GM12878 (cell line): ENCODE results near the gene HYCC2. TPM values are rescaled to one million over a fixed set of nuclear protein-coding genes. Genes with fewer than 3 reads are reported as not detected.

Experiments
- EGR1 ChIP-seq, 2 experiments: IDR thresholded peaks; 1 replicate in 1 of 2; 2 replicates in 1 of 2; pipeline ENCODE4 v1.6.1; 2011 to 2012; ENCODE audit warnings: low read depth in 2 of 2, low read length in 2 of 2, borderline replicate concordance in 1 of 2, mild to moderate bottlenecking in 1 of 2, moderate library complexity in 1 of 2
- HDGF ChIP-seq: fragments of 450-650 bp; IDR thresholded peaks from 2 replicates; pipeline ENCODE4 v1.6.1; 2016; ENCODE audit warnings: antibody characterized with exemption
- JUND ChIP-seq: IDR thresholded peaks from 2 replicates; pipeline ENCODE4 v1.6.1; 2012; ENCODE audit warnings: low read depth, mild to moderate bottlenecking, low read length, improper control_type of control experiment, moderate library complexity
- MXI1 ChIP-seq: fragments of 150-350 bp; IDR thresholded peaks from 2 replicates; pipeline ENCODE4 v1.6.1; 2011; ENCODE audit warnings: low read depth, mild to moderate bottlenecking, inconsistent platforms, low read length, improper control_type of control experiment
- SUZ12 ChIP-seq: fragments of 200-600 bp; sonication (generic); IDR thresholded peaks from one replicate; pipeline ENCODE4 v1.6.1; 2018; ENCODE audit warnings: antibody characterized with exemption, mild to moderate bottlenecking; ENCODE audit not compliant: unreplicated experiment
- TCF3 ChIP-seq: IDR thresholded peaks from 2 replicates; pipeline ENCODE4 v1.6.1; 2012; ENCODE audit warnings: low read depth, mild to moderate bottlenecking, low read length, borderline replicate concordance; ENCODE audit not compliant: insufficient read depth
- polyA plus RNA-seq, 11 experiments: library from polyadenylated mRNA; depleted of rRNA in 4 of 11; unstranded in 6 of 11; stranded (reverse) in 5 of 11; fragments of >200 nt; fragmentation: Nextera tagmentation in 4 of 11; fragmentation: Illumina TruSeq in 1 of 11; extraction: Ambion mirVana in 4 of 11; extraction: Trizol in 1 of 11; gene quantifications; 1 replicate in 1 of 11; 2 replicates in 10 of 11; pipeline versions ENCODE4 v1.2.1 to v1.2.3, GENCODE V29; 2011 to 2016; ENCODE audit warnings: inconsistent platforms in 2 of 11, missing spikeins in 2 of 11, low read depth in 1 of 11
- total RNA-seq, 4 experiments: library from RNA; depleted of rRNA in 3 of 4; stranded (reverse); fragments of >200 nt in 3 of 4; fragmentation: Illumina TruSeq in 1 of 4; extraction: Trizol in 1 of 4; gene quantifications; 2 replicates each; pipeline versions ENCODE4 v1.2.1 to v1.2.3, GENCODE V29; 2013 to 2021
- TF ChIP-seq, protein P1 (sequence below): fragments of 450-650 bp; formaldehyde crosslinking; IDR thresholded peaks from 2 replicates; pipeline ENCODE4 v1.5.0; 2022; ENCODE audit warnings: mild to moderate bottlenecking, missing genetic modification characterization
- TF ChIP-seq, protein P2 (sequence below): fragments of 450-650 bp; IDR thresholded peaks from 2 replicates; pipeline ENCODE4 v1.6.1; 2018; ENCODE audit warnings: mild to moderate bottlenecking, low read depth, moderate library complexity; ENCODE audit not compliant: partially characterized antibody
- TF ChIP-seq, protein P3 (sequence below): IDR thresholded peaks from 2 replicates; pipeline ENCODE4 v1.6.1; 2012; ENCODE audit warnings: low read depth, low read length, improper control_type of control experiment
- TF ChIP-seq, protein P4 (sequence below): fragments of 450-650 bp; IDR thresholded peaks from 2 replicates; pipeline ENCODE4 v1.6.1; 2017; ENCODE audit warnings: mild to moderate bottlenecking, moderate library complexity
- TF ChIP-seq, protein P5 (sequence below): IDR thresholded peaks from 2 replicates; pipeline ENCODE4 v1.6.1; 2012; ENCODE audit warnings: improper control_type of control experiment, low read depth, low read length; ENCODE audit not compliant: insufficient replicate concordance

HYCC2 gene
- total and polyA plus RNA-seq, 10 of the 15 experiments (the other 5 are each of a cell fraction or from before 2014, with no cell fraction given) = 3.4 to 17.4 (median 8.0) TPM

DNA sequence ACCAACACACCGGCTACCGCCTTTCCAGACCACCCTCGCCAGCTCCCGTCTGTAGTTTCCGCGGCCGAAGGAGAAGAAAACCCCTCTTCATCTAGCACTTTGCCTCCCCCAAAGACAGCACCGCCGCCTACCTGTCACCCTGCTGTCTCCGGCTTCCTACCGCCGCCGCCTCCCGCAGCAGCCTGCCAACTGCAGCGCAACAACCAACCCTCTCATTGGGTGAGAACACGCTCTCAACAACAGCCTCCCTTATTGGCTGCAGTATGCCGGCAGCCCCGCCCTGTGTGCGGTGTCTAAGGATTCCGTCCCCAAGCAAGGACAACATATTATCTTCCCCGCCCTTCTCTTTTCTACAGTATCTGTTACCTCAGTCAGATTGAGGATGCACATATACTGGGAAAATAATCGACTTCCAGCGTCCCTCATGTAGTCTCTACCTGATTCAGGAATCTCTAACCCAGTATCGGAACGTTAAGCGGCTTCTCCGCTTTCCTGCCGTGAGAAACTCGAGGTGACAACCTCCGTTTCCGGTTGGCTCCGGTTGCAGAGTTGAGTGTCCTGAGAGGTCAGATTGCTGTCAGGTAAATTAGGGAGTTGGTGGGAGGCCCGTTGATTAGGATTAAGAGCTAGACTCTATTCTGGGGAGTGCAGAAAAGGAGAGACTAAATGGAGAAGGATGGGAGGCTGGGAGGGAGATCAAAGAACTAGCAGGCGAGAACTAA is at the start of gene HYCC2, which contains the start of gene NDUFB3 (continued):
- TF ChIP-seq, protein P1, sequence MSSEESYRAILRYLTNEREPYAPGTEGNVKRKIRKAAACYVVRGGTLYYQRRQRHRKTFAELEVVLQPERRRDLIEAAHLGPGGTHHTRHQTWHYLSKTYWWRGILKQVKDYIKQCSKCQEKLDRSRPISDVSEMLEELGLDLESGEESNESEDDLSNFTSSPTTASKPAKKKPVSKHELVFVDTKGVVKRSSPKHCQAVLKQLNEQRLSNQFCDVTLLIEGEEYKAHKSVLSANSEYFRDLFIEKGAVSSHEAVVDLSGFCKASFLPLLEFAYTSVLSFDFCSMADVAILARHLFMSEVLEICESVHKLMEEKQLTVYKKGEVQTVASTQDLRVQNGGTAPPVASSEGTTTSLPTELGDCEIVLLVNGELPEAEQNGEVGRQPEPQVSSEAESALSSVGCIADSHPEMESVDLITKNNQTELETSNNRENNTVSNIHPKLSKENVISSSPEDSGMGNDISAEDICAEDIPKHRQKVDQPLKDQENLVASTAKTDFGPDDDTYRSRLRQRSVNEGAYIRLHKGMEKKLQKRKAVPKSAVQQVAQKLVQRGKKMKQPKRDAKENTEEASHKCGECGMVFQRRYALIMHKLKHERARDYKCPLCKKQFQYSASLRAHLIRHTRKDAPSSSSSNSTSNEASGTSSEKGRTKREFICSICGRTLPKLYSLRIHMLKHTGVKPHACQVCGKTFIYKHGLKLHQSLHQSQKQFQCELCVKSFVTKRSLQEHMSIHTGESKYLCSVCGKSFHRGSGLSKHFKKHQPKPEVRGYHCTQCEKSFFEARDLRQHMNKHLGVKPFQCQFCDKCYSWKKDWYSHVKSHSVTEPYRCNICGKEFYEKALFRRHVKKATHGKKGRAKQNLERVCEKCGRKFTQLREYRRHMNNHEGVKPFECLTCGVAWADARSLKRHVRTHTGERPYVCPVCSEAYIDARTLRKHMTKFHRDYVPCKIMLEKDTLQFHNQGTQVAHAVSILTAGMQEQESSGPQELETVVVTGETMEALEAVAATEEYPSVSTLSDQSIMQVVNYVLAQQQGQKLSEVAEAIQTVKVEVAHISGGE (CRISPR knock-in tag) = peak; percentile 98
- TF ChIP-seq, protein P2, sequence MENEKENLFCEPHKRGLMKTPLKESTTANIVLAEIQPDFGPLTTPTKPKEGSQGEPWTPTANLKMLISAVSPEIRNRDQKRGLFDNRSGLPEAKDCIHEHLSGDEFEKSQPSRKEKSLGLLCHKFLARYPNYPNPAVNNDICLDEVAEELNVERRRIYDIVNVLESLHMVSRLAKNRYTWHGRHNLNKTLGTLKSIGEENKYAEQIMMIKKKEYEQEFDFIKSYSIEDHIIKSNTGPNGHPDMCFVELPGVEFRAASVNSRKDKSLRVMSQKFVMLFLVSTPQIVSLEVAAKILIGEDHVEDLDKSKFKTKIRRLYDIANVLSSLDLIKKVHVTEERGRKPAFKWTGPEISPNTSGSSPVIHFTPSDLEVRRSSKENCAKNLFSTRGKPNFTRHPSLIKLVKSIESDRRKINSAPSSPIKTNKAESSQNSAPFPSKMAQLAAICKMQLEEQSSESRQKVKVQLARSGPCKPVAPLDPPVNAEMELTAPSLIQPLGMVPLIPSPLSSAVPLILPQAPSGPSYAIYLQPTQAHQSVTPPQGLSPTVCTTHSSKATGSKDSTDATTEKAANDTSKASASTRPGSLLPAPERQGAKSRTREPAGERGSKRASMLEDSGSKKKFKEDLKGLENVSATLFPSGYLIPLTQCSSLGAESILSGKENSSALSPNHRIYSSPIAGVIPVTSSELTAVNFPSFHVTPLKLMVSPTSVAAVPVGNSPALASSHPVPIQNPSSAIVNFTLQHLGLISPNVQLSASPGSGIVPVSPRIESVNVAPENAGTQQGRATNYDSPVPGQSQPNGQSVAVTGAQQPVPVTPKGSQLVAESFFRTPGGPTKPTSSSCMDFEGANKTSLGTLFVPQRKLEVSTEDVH = peak; percentile 98
- TF ChIP-seq JUND (no peak), SUZ12 (no peak), TCF3 (no peak), HDGF (peak; percentile 54; the same call in 1 of the 2 replicates), EGR1 (IDR thresholded peaks at IDR 0.05; ENCODE audit: borderline replicate concordance in 1 of 2, low read depth in 2 of 2, low read length in 2 of 2) (no peak), MXI1 (no peak)
- TF ChIP-seq, protein P3, sequence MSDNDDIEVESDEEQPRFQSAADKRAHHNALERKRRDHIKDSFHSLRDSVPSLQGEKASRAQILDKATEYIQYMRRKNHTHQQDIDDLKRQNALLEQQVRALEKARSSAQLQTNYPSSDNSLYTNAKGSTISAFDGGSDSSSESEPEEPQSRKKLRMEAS = peak; percentile 28; the same call in 1 of the 2 replicates
- TF ChIP-seq, protein P4, sequence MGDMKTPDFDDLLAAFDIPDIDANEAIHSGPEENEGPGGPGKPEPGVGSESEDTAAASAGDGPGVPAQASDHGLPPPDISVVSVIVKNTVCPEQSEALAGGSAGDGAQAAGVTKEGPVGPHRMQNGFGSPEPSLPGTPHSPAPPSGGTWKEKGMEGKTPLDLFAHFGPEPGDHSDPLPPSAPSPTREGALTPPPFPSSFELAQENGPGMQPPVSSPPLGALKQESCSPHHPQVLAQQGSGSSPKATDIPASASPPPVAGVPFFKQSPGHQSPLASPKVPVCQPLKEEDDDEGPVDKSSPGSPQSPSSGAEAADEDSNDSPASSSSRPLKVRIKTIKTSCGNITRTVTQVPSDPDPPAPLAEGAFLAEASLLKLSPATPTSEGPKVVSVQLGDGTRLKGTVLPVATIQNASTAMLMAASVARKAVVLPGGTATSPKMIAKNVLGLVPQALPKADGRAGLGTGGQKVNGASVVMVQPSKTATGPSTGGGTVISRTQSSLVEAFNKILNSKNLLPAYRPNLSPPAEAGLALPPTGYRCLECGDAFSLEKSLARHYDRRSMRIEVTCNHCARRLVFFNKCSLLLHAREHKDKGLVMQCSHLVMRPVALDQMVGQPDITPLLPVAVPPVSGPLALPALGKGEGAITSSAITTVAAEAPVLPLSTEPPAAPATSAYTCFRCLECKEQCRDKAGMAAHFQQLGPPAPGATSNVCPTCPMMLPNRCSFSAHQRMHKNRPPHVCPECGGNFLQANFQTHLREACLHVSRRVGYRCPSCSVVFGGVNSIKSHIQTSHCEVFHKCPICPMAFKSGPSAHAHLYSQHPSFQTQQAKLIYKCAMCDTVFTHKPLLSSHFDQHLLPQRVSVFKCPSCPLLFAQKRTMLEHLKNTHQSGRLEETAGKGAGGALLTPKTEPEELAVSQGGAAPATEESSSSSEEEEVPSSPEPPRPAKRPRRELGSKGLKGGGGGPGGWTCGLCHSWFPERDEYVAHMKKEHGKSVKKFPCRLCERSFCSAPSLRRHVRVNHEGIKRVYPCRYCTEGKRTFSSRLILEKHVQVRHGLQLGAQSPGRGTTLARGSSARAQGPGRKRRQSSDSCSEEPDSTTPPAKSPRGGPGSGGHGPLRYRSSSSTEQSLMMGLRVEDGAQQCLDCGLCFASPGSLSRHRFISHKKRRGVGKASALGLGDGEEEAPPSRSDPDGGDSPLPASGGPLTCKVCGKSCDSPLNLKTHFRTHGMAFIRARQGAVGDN = no peak
- TF ChIP-seq, protein P5, sequence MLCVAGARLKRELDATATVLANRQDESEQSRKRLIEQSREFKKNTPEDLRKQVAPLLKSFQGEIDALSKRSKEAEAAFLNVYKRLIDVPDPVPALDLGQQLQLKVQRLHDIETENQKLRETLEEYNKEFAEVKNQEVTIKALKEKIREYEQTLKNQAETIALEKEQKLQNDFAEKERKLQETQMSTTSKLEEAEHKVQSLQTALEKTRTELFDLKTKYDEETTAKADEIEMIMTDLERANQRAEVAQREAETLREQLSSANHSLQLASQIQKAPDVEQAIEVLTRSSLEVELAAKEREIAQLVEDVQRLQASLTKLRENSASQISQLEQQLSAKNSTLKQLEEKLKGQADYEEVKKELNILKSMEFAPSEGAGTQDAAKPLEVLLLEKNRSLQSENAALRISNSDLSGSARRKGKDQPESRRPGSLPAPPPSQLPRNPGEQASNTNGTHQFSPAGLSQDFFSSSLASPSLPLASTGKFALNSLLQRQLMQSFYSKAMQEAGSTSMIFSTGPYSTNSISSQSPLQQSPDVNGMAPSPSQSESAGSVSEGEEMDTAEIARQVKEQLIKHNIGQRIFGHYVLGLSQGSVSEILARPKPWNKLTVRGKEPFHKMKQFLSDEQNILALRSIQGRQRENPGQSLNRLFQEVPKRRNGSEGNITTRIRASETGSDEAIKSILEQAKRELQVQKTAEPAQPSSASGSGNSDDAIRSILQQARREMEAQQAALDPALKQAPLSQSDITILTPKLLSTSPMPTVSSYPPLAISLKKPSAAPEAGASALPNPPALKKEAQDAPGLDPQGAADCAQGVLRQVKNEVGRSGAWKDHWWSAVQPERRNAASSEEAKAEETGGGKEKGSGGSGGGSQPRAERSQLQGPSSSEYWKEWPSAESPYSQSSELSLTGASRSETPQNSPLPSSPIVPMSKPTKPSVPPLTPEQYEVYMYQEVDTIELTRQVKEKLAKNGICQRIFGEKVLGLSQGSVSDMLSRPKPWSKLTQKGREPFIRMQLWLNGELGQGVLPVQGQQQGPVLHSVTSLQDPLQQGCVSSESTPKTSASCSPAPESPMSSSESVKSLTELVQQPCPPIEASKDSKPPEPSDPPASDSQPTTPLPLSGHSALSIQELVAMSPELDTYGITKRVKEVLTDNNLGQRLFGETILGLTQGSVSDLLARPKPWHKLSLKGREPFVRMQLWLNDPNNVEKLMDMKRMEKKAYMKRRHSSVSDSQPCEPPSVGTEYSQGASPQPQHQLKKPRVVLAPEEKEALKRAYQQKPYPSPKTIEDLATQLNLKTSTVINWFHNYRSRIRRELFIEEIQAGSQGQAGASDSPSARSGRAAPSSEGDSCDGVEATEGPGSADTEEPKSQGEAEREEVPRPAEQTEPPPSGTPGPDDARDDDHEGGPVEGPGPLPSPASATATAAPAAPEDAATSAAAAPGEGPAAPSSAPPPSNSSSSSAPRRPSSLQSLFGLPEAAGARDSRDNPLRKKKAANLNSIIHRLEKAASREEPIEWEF = no peak
